Measurements from ENCODE around the gene NCOA4. TPM values are rescaled to one million over a fixed set of nuclear protein-coding genes. Genes with fewer than 3 reads are reported as not detected.

The NCOA4 gene
- total RNA-seq, 1 experiment from 2014 or later: 68.0 TPM

- H2AFZ ChIP-seq (ENCODE audit: low read depth, low read length, poor library complexity, severe bottlenecking): no peak overlapping the region
These were observed 10.1 kb downstream of the NCOA4 start for GRCh38 chr10:46020344-46020657.

More at GRCh38 chr10:46020344-46020657, 10.1 kb downstream of the NCOA4 start:
- peaks cover 95% of the 10 kb centered on the region for H3K79me2 ChIP-seq (ENCODE audit: insufficient read depth, low read length)
- H3K4me3 ChIP-seq (replicated peaks in 1 of 2; ENCODE audit: low read depth in 1 of 2, low read length in 2 of 2): no peak overlapping the region
- no peaks in the 10 kb centered on the region for H3K27me3 ChIP-seq (ENCODE audit: insufficient read depth, low read length)
- no peak overlapping the region for H3K27ac ChIP-seq (ENCODE audit: low read depth, low read length)
- no TSS peak for BruUV-seq (replicated peaks)
- ChIA-PET CTCF (no interaction called here), RAD21 (ENCODE audit: low non-redundant PET in 1 of 2, low total read pairs in 2 of 2, uncharacterized antibody in 2 of 2, unreplicated experiment in 2 of 2) (no interaction called here), POLR2A (no interaction called here)
- H3K9me3 ChIP-seq (ENCODE audit: control insufficient read depth in 1 of 2, insufficient read depth in 1 of 2, low read depth in 1 of 2, low read length in 2 of 2): no peaks in the 10 kb centered on the region
- no peak overlapping the region for H3K9ac ChIP-seq (ENCODE audit: low read length)
- intact Hi-C loops (cut with micrococcal nuclease): no loop called here
- no peak for TF ChIP-seq YY1 (IDR thresholded peaks at IDR 0.05; ENCODE audit: extremely low read depth, insufficient replicate concordance, low read depth, low read length)
- TF ChIP-seq REST (IDR thresholded peaks at IDR 0.05; ENCODE audit: low read depth): no peak
- no peak for TF ChIP-seq ELF1 (IDR thresholded peaks at IDR 0.05; ENCODE audit: borderline replicate concordance, low read depth)
- no peak for TF ChIP-seq SIN3A (IDR thresholded peaks at IDR 0.05; ENCODE audit: low read depth)
- TF ChIP-seq SRF (IDR thresholded peaks at IDR 0.05; ENCODE audit: low read depth): no peak
- no peak for TF ChIP-seq TCF7L2 (IDR thresholded peaks at IDR 0.05; ENCODE audit: borderline replicate concordance, extremely low read depth, insufficient read depth, insufficient read length)
- no peak for TF ChIP-seq POLR2A (IDR thresholded peaks at IDR 0.05; ENCODE audit: borderline replicate concordance, extremely low read depth, insufficient read depth, insufficient read length)
- no peak for TF ChIP-seq EZH2 (IDR thresholded peaks at IDR 0.05)
- no peak overlapping the region for H3K4me2 ChIP-seq (ENCODE audit: low read length)
- peaks cover 9% of the 10 kb centered on the region; the same call in 1 of the 2 replicates for H4K20me1 ChIP-seq (ENCODE audit: insufficient read depth)
- DNase-seq (ENCODE audit: low read depth, low spot score) (no peak), ATAC-seq (no peak)
- no peaks in the 10 kb centered on the region for H3K36me3 ChIP-seq (ENCODE audit: control insufficient read depth in 1 of 2, insufficient read depth in 2 of 2, low read length in 2 of 2)
- H3K4me1 ChIP-seq (ENCODE audit: control insufficient read depth in 1 of 2, insufficient read depth in 2 of 2, low read length in 2 of 2): peaks cover 21 to 34% of the 10 kb centered on the region in 2 experiments
- H3K9me2 ChIP-seq (ENCODE audit: insufficient read depth): no peaks in the 10 kb centered on the region

Measured in HCT116 (cell line).